Stimulated activated CD8-positive, alpha-beta memory T cell treated with anti-CD3 and anti-CD28 coated beads, Interleukin-7, amount 100 ng/mL, for 48 hours (primary cell): ENCODE results near the gene DLGAP1.
"Not testable (repeated sequence)": the region's sequence is repeated elsewhere in the genome, so short reads cannot be mapped to it uniquely, and the experiment has no call there.

Source experiments
- DNase-seq, 2 donors: peaks; one replicate each; pipeline ENCODE4 v3.0.0-alpha.2; 2020; ENCODE audit warnings: low read depth in 1 of 2; ENCODE audit errors: extremely low read depth in 1 of 2

Gene DLGAP1

GRCh38 chr18:4391859-4392258 is 63.2 kb downstream of the DLGAP1 start:
- no peak for DNase-seq

GRCh38 chr18:4385876-4386275 is 69.2 kb downstream of the DLGAP1 start:
- DNase-seq = no peak

- DNase-seq = no peak
These were observed 70.2 kb downstream of the DLGAP1 start for GRCh38 chr18:4384932-4385331.

- no peak for DNase-seq
These were observed 80.5 kb downstream of the DLGAP1 start for GRCh38 chr18:4374564-4374963.

GRCh38 chr18:4369705-4370104 is 85.4 kb downstream of the DLGAP1 start:
- no peak for DNase-seq

- DNase-seq = no peak
These were observed 94.8 kb downstream of the DLGAP1 start for GRCh38 chr18:4360221-4360715.

- no peak for DNase-seq
These were observed 96.5 kb downstream of the DLGAP1 start for GRCh38 chr18:4358618-4359017.

GRCh38 chr18:4357579-4357978 is 97.5 kb downstream of the DLGAP1 start:
- DNase-seq = no peak

- no peak for DNase-seq
These were observed 98.2 kb downstream of the DLGAP1 start for GRCh38 chr18:4356929-4357328.

- no peak for DNase-seq
These were observed 101.2 kb downstream of the DLGAP1 start for GRCh38 chr18:4353853-4354418.

- DNase-seq = no peak
These were observed 102.2 kb downstream of the DLGAP1 start for GRCh38 chr18:4352746-4353551.

- DNase-seq = no peak
These were observed 104.1 kb downstream of the DLGAP1 start for GRCh38 chr18:4351005-4351404.

GRCh38 chr18:4335386-4335785 is 119.7 kb downstream of the DLGAP1 start:
- no peak for DNase-seq

GRCh38 chr18:4333043-4333442 is 122.1 kb downstream of the DLGAP1 start:
- no peak for DNase-seq

- DNase-seq = no peak
These were observed 135.1 kb downstream of the DLGAP1 start for GRCh38 chr18:4319738-4320677.

- DNase-seq = no peak
These were observed 136.8 kb downstream of the DLGAP1 start for GRCh38 chr18:4318311-4318710.

GRCh38 chr18:4311945-4312344 is 143.2 kb downstream of the DLGAP1 start:
- not testable (repeated sequence) for DNase-seq

GRCh38 chr18:4311136-4311535 is 144.0 kb downstream of the DLGAP1 start:
- no peak for DNase-seq

- DNase-seq = no peak
These were observed 145.9 kb downstream of the DLGAP1 start for GRCh38 chr18:4309227-4309626.

GRCh38 chr18:4308576-4308975 is 146.5 kb downstream of the DLGAP1 start:
- no peak for DNase-seq

GRCh38 chr18:4299395-4299794 is 155.7 kb downstream of the DLGAP1 start:
- DNase-seq = no peak
